ENCODE data around the gene SPR.

SPR gene

DNA sequence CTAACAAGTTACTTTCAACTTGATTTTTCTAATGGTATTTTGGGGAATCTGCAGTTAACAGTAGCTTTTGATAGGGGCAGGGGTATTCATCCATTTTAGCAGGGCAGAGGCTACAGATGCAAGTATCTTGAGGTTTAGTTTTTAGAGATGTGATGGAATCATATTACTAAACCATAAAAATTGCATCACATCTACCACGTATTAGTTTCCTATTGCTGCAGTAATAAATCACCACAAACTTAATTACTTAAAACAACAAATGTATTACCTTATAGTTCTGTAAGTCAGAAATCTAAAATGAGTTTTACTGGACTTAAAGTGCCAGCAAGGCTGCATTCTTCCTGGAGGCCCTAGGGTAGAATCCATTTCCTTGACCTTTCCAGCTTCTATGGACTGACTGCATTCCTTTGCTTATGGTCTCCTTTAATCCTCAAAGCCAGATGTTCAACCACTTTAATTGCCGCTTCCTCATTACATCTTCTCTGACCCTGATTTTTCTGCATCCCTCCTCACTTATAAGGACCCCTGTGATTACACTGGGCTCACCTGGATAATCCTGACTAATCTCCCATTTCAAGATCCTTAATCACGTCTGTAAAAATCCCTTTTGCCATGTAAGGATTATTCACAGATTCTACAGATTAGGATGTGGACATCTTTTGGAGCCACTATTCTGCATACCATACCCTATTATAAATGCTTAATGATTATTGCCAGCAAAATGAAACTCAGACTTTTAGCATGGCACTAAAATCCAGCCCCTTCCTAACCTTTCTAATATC is 39.5 kb upstream of the SPR start:
- no peak for DNase-seq (ENCODE audit: extremely low spot score)
- CTCF ChIA-PET, result interaction anchor here (1.0 to 1.7 kb wide), 2 partner anchors 12 to 16 kb away, joined by 3 to 7 read pairs; no protein-coding TSS in a partner anchor
- POLR2A ChIA-PET, result no interaction called here
- TF ChIP-seq, protein P1, sequence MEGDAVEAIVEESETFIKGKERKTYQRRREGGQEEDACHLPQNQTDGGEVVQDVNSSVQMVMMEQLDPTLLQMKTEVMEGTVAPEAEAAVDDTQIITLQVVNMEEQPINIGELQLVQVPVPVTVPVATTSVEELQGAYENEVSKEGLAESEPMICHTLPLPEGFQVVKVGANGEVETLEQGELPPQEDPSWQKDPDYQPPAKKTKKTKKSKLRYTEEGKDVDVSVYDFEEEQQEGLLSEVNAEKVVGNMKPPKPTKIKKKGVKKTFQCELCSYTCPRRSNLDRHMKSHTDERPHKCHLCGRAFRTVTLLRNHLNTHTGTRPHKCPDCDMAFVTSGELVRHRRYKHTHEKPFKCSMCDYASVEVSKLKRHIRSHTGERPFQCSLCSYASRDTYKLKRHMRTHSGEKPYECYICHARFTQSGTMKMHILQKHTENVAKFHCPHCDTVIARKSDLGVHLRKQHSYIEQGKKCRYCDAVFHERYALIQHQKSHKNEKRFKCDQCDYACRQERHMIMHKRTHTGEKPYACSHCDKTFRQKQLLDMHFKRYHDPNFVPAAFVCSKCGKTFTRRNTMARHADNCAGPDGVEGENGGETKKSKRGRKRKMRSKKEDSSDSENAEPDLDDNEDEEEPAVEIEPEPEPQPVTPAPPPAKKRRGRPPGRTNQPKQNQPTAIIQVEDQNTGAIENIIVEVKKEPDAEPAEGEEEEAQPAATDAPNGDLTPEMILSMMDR (IDR thresholded peaks at IDR 0.05; ENCODE audit: control extremely low read depth, extremely low read depth, low read depth, missing control alignments), result no peak

DNA sequence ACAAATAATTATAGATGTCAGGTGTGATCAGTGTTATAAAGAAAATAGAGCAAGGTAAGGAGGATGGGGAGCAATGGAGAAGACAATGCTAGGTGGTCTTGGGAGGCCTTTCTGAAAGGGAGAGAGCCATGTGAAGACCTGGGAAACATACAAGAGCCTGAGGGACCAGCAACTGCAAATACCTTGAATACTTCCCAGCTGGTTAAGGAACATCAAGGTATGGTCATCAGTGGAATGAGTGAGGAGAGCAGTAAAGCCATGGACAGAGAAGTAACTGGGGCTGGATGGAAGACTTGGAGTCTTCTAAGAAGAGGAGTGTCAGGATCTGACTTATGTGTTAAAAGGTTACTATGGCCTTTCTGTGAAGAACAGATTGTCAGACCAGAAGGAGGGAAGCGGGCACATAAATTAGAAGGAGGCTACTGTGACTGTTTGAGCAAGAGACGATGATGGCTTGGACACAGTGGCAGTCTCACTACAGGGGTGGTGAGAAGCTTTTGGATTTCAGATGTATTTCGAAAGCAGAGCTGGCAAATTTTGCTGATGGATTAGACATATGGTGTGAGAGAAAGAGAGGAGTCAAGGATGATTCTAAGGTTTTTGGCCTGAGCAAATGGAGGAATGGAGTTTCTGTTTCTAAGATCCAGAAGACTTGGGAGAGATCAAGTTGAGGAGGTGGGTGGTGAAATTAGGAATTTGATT is 38.6 kb upstream of the SPR start:
- CTCF ChIA-PET, result interaction anchor here (1.4 kb wide), 1 partner anchor 57 kb away, joined by 3 read pairs; no protein-coding TSS in a partner anchor
- POLR2A ChIA-PET, result no interaction called here
- TF ChIP-seq, protein P1 (IDR thresholded peaks at IDR 0.05; ENCODE audit: control extremely low read depth, extremely low read depth, low read depth, missing control alignments), result no peak
- DNase-seq (ENCODE audit: extremely low spot score), result no peak

DNA sequence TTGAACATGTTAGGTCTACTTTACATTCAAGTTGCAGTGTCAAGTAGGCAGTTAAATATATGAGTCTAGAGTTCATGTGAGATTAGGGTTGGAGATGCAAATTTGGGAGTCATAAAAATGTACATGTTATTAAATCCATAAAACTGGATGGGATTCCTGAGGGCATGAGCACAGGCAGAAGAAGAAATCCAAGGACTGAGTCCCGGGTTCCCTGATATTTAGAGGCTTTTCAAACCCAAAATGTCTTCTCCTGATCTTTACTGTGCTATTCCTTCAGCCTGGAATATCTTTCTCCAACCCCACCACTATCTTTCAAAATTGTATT is 38.1 kb upstream of the SPR start:
- CTCF ChIA-PET, result interaction anchor here (1.4 to 3.5 kb wide), 2 partner anchors 14 to 57 kb away, joined by 3 to 17 read pairs; no protein-coding TSS in a partner anchor
- POLR2A ChIA-PET, result no interaction called here
- DNase-seq (ENCODE audit: extremely low spot score), result no peak
- TF ChIP-seq, protein P1 (IDR thresholded peaks at IDR 0.05; ENCODE audit: control extremely low read depth, extremely low read depth, low read depth, missing control alignments), result no peak

DNA sequence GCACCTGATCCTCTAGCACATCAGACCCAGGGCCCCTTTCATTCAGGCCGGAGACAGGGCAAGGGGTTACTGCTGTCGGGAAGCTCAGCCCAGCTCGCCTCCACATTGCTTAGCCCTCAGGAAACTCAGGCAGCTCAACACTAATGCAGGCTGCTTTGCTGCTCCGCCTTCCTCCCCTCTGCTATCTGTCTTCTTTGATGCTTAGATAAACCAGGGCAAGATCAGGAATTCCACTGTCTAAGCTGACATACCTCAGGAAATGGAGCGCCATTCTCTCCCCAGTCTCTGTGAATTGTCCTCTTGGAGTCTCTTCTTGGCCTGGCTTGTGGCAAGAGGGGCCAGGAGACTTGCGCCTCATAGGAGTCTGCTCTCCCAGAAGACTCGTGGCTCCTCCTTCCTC is 35.9 kb upstream of the SPR start:
- no peak for DNase-seq (ENCODE audit: extremely low spot score)
- CTCF ChIA-PET, result interaction anchor here (0.8 to 3.5 kb wide), 3 partner anchors 8 to 14 kb away, joined by 3 to 17 read pairs (median 9); no protein-coding TSS in a partner anchor
- TF ChIP-seq, protein P1 (IDR thresholded peaks at IDR 0.05; ENCODE audit: control extremely low read depth, extremely low read depth, low read depth, missing control alignments), result no peak
- POLR2A ChIA-PET, result no interaction called here

DNA sequence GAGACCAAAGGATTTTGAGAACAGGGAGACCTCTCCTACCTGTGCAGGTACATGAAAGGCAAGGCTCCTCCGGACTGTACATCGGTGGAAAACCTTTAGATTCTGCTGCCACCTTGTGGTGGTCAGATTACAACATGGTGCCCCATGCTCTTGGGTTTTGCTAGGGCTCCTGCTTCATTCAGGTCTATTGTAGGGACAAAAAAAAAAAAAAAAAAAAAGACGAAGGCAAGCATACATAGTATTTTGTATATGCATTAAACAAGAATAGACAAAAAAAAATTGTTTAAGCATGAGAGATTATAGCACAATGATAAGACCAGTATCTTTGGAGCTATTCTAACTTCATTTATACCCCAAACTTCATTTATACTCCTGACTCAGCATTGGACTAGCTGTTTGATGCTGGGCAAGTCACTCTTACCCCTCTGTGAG is 27.4 kb upstream of the SPR start:
- ChIA-PET POLR2A (interaction anchor here (0.5 kb wide), 1 partner anchor 25 kb away, joined by 4 read pairs; no protein-coding TSS in a partner anchor), CTCF (interaction anchor here (0.7 to 3.1 kb wide), 26 partner anchors 9 to 318 kb away, joined by 3 to 24 read pairs (median 4); no protein-coding TSS in a partner anchor)
- peak; percentile 56 for DNase-seq (ENCODE audit: extremely low spot score)
- TF ChIP-seq, protein P1 (IDR thresholded peaks at IDR 0.05; ENCODE audit: control extremely low read depth, extremely low read depth, low read depth, missing control alignments), result peak; percentile 80

DNA sequence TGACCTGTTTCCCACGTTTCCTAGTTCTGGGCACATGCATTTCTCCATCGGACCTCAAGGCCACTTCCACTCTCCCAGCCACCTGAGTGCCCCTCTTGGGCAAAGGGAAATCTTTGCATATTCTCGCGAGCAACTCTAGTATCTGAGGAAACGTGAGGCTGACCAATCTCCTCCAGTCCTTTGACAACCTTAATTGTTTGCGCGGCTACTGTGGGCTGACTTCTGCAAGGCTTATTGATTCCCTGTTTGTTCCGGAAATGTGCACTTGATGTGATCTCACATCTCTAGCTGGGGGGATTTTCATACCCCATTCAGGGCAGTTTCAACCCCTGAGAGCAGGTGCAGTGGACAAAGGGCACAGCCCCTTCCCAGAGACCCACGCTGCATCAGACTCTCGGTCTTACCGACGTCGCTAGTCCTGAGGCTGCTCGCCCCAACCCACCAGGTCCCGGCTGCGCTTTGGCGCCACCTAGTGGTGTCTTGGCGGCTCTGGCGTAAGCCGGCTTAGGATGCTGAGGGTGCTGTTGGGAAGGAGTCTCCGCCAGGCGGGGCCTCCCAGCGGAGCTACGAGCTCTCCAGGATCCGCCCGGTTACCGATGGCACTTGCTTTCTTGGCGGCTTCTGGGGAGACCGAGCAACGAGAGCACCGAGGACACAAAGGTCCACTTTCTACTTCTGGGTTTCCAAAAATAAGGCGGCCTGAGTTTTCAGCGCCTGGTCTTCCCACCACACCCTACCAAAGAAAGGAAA is 24.8 kb upstream of the SPR start:
- peak; percentile 90 for DNase-seq (ENCODE audit: extremely low spot score)
- POLR2A ChIA-PET, result no interaction called here
- TF ChIP-seq, protein P1 (IDR thresholded peaks at IDR 0.05; ENCODE audit: control extremely low read depth, extremely low read depth, low read depth, missing control alignments), result peak; percentile 95
- CTCF ChIA-PET, result interaction anchor here (0.6 to 4.4 kb wide), 35 partner anchors 8 to 427 kb away, joined by 3 to 47 read pairs (median 4); partner anchors contain the start of gene SPR

Data from GM10248 (cell line).